Spleen (tissue), 7 donors: Measurements from ENCODE around the gene DPF3.

ENCODE experiments used
- POLR2A ChIP-seq, 3 donors: fragments of 450-650 bp; IDR thresholded peaks; one replicate each; pipeline ENCODE4 v1.5.1; 2017; ENCODE audit warnings: antibody characterized with exemption in 3 of 3, mild to moderate bottlenecking in 1 of 3
- POLR2AphosphoS5 ChIP-seq, 3 donors: sonication (generic); formaldehyde crosslinking; IDR thresholded peaks; one replicate each; pipeline ENCODE4 v1.5.1; 2017; ENCODE audit warnings: antibody characterized with exemption in 3 of 3
- TF ChIP-seq, protein P1 (sequence below), 11 experiments: fragments of 200-600 bp in 7 of 11; fragments of 450-650 bp in 4 of 11; sonication (generic) in 4 of 11; IDR thresholded peaks in 8 of 11; conservative IDR thresholded peaks in 3 of 11; 1 replicate in 7 of 11; 2 replicates in 4 of 11; pipeline versions ENCODE4 v1.4.0 to v1.8.0; 2016 to 2021; ENCODE audit warnings: antibody characterized with exemption in 11 of 11, inconsistent platforms in 4 of 11, mild to moderate bottlenecking in 1 of 11
- donor health status: DM: no; HTN: no; CAD: no; lungs with moderate emphysema.
- donor health status: DM: no; HTN: no; CAD: no.
- donor health status: DM: no; HTN: no; CAD: no.

- TF ChIP-seq, protein P1, sequence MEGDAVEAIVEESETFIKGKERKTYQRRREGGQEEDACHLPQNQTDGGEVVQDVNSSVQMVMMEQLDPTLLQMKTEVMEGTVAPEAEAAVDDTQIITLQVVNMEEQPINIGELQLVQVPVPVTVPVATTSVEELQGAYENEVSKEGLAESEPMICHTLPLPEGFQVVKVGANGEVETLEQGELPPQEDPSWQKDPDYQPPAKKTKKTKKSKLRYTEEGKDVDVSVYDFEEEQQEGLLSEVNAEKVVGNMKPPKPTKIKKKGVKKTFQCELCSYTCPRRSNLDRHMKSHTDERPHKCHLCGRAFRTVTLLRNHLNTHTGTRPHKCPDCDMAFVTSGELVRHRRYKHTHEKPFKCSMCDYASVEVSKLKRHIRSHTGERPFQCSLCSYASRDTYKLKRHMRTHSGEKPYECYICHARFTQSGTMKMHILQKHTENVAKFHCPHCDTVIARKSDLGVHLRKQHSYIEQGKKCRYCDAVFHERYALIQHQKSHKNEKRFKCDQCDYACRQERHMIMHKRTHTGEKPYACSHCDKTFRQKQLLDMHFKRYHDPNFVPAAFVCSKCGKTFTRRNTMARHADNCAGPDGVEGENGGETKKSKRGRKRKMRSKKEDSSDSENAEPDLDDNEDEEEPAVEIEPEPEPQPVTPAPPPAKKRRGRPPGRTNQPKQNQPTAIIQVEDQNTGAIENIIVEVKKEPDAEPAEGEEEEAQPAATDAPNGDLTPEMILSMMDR (IDR thresholded peaks at IDR 0.05 in 8 of 11, conservative IDR thresholded peaks at IDR 0.05 in 3 of 11) = no peak
- TF ChIP-seq POLR2A (IDR thresholded peaks at IDR 0.05) (no peak), POLR2AphosphoS5 (IDR thresholded peaks at IDR 0.05) (no peak)
Measured at GRCh38 chr14:72619111-72619571, 274.8 kb downstream of the DPF3 start.
